HG02623 (cell line): ENCODE data around the gene TRIM2.
"Not testable (repeated sequence)": the region's sequence is repeated elsewhere in the genome, so short reads cannot be mapped to it uniquely, and the experiment has no call there.

Experiments used
- ATAC-seq: cut with Tn5 transposase; IDR thresholded peaks from one replicate; pipeline ENCODE4 v1.9.1; 2021; ENCODE audit warnings: moderate library complexity; ENCODE audit not compliant: unreplicated experiment

TRIM2 gene

DNA sequence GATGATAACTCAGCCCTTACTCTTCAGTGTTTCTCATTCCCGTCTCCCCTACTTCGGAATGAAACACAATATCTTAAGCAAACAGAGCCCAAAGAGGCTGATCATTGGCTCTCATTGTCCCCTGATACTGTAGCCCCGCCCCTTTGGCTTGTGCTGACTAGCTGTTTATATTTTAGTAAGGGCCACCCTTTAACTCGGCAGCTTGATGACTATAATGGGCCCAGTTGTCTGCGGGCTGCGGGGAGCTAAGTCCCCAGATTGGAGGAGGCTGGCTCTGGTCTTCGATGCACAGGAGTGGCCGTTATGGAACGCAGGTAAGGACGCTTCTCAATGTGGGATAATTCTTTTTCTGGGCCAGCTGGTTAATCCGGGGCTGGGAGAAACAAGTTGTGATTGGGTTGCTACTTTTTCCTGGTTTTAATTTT, at the start of gene TRIM2:
TSS of gene TRIM2 (plus strand) at position 197 of the 425 bp plus-strand sequence. CDS start at position 285, 88 bp downstream.
- no peak for ATAC-seq

DNA sequence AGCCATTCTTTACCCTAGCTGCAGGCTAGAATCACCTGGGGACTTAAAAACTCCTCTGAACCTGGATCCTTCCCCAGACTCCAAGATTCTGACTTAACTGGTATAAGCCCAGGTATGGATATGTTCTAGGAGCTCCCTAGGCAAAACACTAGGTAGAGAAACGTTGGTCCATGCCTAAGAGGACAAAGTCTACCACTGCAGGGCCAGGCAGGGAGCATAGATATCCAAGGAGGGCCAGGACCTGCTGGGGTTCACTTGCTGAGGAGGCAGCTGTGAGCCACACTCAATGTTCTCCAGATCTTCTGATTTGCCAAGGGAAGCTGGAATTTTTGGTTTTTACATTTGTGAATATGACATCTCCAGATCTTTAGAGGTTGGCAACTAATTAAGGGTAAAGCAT, 48.6 kb upstream of the TRIM2 start:
- no peak for ATAC-seq

DNA sequence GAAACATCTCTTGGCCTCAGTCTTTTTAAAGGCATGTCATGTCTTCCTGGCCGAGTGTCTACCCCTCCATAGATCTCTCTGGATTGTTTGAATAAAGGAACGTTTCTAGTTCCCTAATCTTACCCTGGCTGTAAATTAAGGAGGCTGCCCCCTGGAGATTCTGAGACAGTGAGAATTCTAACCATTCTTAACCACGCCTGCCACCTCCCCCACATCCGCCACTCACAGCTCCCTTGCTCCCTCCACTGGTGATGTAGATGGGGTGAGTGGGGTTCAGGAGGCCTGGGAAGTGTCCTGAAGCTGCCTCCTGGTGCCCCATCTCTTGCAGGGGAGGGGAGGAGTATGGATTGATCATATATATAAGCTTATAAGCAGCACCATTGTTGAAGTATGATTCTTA, 48.0 kb upstream of the TRIM2 start:
- no peak for ATAC-seq

DNA sequence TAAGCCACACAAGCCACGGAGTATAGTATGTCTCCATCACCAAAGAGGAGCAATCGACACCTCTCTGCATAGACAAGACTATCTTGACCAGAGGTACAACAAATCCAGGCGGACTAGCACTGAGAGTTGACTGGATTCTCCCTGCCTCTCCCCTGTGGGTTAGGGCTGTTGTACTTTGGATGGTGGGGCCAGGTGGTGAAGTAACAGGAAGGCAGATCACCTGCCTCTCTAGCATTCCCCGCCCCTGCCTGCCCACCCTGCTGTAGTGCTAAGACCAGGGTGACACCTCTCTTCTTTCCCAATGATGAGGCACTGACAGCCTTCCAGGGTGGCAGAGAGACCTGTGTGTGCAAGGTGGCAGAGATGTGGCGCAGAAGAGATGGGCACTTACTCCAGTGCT, 47.5 kb upstream of the TRIM2 start:
- no peak for ATAC-seq

DNA sequence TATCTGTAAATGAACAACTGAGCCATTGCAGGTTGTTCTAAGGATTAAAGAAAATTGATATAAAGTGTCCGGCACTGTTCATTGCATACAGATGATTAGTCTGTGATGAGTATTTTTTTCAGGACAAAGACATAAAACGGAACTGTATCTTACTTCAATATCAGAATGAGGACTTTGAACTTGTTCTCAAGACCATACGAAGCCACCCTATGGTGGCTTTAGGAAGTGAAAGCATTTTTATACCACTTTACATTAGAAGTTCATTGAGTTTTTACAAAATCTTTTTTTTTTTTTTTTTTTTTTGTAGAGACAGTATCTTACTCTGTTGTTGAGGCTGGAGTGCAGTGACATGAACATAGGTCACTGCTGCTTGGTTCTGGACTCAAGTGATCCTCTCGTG, 45.2 kb upstream of the TRIM2 start:
- no peak for ATAC-seq

DNA sequence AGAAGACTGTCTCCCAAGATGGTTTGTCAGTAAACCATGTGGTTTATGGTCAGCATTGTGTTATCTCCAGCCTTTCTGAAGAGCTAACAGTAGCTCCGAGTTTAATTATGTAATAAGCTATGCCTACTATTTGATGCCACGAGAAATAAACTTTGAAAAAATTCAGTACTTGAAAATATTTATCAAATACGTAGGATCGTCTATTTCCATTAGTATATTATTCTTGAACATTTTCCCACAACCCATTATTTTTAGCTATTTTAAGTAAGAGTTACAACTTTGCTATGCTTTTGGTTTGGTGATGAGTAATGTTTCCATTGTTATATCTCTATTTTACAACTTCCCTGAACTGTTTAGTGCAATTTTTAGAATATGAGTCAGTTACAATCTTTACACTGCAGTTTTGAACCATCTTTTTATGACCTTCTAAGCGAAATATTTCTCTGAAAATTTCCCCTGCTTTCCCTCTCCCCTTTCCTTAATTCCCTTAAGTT, 44.5 kb upstream of the TRIM2 start:
- no peak for ATAC-seq

DNA sequence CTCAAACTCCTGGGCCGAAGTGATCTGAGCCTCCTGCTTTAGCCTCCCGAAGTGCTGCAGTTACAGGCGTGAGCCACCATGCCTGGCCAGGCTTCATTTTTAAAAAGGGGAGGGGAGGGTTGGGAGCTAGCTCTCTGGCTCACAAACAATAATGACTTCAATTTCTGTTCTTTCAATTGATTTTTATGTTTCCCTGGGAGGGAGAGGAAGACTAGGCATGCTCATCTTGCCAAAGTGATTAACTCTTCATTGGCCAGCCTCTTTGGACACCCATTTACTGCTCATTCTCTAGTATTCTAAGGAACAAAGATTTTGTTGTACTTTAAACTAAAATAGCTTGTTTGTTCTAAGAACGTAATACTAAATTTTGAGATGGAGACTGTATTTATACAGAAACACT, 43.4 kb upstream of the TRIM2 start:
- ATAC-seq: no peak

DNA sequence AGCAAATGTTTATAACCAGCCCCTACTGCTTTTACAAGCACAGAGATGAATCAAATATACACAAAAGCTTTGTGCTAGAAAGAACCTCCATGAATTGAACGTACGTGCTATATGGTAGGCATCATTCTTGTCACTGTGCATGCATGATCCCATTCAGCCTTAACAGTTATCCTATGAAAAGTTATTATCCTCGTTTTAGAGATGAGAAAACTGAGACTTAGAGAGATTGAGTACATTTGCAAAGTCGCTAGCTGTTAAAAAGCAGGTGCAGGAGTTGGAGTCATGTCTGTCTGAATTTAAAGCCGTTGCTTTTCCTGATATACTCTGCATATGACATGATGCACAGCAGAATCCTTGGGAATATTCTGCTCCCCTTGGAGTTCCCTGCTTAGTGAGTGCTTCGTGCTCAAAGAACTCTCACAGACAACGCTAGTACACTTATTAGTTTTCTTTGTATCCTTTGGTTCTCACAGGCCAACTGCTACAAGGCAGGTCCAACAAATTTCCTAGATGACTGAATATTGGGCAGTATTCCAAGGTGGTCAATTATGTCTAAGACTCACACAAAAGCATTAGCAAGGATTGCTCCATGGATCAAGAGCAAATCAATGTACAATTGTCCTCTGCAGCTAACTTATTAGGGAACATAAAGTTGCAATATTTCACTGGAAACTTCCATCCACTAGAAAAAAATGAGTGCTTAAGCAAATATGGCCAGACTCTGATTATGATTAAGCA, 42.8 kb upstream of the TRIM2 start:
- ATAC-seq: no peak

DNA sequence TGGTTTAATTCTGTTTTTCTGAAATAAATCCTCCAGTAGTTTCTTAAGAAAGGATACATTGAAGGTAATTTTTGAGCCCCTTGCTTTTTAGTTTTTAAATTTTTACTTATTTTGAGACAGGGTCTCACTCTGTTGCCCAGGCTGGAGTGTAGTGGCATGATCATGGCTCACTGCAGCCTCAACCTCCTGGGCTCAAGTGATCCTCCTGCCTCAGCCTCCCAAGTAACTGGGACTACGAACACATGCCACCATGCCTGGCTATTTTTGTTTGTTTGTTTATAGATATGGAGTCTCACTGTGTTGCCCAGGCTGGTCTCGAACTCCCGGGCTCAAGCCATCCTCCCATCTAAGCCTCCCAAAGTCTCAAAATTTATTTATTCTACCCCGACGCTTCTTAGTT, 39.0 kb upstream of the TRIM2 start:
- not testable (repeated sequence) for ATAC-seq

DNA sequence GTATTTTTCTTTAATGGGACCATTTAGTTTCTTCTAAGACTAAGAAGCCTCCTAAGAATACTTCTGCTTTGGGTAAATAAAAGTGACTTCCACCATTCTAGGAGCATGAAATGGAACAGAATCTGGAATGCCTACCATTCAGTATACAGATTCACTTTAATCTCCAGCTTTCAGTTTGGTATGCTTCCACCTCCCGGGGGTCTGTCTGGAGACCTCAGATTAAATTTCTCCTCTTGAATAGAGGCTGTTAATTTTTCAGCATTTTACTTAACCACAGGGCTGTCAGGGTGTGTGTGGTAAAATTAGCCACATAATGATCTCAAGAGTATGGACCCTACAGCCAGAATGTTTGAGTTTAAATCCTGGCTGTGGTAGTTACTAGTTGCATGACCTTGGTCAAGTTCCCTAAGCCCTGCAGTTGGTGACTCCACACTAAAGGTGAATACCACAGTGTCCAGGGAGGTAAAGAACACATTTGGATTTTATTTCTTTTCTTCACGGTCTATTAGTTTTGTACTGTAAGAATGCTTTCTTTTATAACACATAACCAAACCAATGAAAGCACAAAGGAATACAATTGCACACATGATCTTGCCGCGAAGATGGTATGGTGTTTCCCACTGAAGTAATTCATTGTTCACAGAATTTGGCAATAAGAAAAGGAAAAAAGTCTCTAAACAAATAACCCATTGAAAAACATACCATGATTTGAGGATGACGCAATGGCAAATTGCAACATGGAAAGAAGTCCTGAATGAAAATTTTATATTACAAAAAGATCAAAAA, 37.3 kb upstream of the TRIM2 start:
- ATAC-seq: no peak

DNA sequence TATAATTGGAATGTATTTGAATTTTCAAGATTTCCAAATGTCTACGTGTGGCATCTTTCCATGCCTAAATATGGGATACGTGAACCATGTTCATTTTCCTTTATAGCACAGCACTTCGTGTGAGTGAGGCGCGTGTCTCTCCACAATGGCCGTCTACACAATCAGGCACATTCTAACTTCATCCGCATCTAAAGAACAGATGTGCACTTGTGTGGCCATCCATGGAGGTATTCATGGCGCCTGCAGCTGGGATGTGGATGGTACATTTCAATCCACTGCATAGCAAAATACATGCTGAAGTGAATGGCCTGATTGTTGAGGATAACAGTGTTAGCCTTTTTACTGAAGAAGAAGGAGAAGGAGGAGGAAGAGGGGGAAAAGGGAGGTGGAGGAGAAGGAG, 34.5 kb upstream of the TRIM2 start:
- no peak for ATAC-seq

DNA sequence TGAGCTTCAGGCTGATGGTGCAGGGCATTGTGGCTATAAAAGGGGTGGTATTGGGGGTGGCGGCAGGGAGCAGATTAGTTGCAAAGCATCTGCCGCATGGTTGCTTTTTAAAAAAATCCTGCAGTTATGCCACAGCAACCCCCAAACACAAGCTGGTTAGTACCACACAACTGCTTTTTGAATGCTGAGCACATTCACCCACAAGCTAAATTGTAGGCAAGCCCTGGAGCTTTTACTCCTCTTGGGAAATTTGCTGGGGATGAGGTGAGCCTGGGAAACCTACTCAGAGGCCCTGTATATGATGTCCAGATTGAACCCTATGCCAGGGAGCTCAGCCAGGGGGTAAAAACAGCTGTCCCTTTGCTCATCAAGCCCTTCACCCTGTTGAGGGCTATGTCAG, 33.8 kb upstream of the TRIM2 start:
- no peak for ATAC-seq

DNA sequence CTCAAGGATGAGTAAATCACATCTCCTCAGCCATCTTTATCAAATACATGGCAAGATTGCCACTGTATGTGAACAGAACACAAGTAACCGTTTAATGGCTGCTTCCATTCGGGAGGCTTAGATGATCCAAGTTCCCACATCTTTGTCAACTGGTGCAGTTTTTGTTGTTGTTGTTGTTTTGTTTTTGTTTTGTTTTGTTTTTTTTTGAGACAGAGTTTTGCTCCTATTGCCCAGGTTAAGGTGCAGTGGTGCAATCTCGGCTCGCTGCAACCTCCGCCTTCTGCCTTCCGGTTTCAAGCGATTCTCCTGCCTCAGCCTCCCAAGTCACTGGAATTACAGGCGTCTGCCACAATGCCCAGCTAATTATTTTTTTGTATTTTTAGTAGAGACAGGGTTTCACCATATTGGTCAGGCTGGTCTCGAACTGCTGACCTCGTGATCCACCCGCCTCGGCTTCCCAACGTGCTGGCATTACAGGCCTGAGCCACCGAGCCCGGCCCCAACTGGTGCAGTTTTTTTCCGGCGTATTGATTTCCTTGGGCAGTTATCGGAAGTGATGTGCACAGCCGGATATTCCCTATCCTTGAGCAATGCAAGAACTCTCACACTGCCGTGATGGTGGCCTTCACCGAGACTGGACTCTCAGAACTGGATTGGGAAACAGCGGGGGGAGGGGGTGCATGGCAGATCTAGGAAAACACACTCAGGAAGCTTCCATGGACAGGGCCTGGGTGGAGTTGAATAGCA, 29.2 kb upstream of the TRIM2 start:
- no peak for ATAC-seq

DNA sequence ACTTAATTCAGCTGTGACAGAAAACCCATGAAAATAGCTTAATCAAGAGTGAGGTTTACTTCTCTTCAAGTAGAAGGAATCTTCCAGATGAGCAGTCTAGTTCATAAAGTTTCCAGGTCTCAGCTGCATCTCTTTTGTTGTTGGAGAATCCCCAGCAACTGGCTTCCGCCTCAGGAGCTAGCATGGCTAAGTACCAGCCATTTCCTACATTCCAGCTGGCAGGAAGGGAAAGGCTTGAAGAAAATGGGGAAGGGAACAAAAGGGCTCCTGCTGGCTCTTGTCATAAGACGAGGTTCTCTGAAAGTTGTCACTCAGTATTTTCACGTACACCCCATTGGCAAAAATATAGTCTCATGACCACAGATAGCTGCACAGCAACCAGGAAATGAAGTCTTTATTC, 27.3 kb upstream of the TRIM2 start:
- no peak for ATAC-seq

DNA sequence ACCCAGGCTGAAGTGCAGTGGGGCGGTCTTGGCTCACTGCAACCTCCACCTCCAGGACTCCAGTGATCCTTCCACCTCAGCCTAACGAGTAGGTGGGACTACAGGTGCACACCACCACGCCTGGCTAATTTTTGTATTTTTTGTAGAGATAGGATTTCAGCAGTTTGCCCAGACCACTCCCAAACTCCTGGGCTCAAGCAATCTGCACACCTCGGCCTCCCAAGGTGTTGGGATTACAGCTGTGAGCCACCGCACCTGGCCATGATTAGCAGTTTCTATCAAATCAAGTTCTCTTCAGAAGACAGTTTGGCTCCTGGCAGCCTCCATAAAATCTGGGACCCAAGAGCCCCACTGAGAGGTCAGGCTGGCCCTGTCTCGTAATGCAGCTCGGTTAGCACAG, 26.4 kb upstream of the TRIM2 start:
- ATAC-seq: no peak

DNA sequence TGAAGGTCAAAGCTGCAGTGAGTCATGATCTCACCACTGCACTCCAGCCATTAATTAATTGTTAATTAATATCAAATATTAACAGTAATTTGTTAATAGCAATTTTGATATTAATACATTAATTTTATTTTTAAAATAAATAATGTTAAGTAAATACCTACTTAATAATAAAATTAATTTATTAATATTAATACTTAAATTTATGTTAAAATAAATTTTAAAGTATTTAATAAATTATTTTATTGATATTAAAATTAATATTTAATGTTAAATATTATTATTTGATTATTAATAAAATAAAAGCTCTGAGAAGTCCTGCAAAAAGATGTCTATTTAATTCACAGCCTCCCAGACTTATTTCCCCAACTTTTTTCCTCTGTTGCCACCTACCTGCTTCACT, 25.1 kb upstream of the TRIM2 start:
- ATAC-seq: no peak

DNA sequence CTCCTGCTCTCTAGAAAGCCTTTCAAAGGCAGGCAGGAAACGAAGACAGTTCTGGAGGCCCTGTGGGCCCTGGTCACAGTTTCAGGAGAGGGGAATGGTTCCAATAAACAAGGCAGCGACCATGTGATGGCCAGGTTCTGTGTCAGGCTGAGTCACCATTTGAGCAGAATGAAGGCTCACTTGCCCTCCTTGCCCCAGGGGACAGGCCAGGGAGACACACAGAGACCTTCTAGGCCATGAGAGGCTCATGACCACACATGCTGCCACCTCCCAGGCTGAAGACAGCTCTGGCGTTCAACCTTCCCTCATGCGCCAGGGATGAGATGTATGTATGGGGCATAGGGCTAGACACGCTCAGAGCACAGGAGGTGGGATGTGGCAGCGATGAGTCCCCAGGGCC, 22.9 kb upstream of the TRIM2 start:
- no peak for ATAC-seq

DNA sequence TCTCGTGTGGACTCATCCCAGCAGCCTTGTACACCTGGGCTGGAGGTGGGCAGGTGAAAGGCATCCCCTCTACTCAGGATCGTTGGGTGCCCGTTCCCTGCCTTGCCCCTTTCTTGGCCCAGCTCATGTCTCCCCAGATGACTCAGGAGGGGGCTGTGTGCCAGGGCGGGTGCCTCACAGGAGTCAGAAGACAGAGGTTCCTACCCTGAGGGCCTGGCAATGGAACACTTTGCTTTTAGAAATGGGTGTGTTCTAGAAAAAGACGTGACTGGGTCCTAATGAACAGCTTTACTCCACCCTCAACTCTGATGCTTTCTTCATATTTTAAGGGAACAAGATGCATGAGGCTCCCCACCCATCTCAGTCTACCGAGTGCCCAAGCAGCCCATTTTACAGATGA, 22.5 kb upstream of the TRIM2 start:
- no peak for ATAC-seq

DNA sequence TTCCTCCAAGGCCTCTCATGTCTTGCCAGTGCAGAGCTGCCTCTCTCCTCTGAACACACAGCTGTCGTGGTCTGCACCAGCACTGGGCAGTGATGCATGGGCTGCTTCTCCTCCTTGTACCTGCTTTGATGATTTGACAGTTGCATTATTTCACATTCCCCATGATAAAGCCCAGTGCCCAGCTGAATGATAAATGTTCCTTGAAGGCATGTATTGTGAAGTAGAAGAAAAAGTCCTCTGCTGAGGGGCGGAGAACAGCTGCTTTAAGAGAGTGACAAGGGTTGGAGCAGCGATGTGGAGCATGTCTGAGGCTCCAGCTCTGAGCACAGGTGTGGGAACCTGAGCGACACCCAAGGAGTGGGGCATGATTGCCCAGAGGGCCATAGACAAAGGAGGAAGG, 21.1 kb upstream of the TRIM2 start:
- no peak for ATAC-seq

DNA sequence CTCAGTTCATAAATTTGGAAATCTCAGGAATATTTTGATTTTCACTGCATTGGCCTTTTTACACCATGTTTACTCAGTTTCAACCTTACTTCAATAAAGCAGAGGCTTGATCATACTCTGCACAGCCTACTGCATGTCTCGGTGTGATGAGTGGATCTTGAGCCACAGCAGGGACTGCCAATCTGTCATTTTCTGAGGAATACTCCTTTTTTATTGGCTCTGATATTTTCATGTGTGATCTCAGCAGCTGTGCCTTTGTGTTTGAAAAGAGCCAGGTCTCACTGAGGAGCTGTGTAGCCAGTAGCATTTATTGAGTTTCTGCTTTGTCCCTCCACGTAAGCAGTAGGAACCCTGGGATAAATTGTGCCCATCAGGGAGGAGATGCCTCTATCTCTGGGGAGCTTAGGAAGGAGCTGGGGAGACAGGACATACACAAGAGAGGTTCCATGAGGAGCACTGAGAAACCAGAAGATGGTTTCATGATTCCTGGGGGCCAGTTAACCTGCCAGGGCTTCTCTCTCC, 18.9 kb upstream of the TRIM2 start:
- no peak for ATAC-seq

DNA sequence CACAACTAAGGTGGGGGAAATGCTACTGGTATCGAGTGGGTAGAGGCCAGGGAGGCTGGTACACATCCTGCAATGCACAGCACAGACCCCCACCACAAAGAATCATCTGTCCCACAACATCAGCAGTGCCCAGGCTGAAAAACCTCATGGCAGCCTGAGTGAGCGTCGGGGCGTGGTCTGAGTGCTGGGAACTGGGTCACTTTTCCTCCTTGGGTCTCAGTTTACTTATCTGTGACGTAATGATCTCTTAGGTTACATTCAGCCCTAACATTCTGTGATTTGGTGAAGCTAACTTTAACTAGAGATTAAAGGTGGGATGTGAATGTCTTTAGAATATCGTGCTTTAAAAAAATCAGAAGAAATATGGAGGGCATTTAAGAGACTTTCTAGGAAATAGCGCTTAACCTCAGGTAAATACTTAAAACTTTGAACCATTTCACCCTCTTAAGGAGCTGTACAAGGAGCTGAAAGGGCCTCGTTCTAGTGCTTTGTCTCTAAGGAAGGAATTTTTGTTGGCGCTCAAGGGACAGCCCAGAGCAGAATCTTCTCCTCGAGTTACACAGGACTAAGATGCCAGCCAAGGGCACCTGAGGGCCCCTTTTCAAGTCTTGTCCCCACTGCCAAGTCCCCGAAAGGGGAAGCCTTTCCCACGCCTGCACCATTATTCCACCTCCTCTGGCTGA, 18.1 kb upstream of the TRIM2 start:
- ATAC-seq: no peak
